Activated naive CD4-positive, alpha-beta T cell treated with anti-CD3 and anti-CD28 coated beads for 36 hours (primary cell): ENCODE measurements around the gene CUL5. TPM values are rescaled to one million over a fixed set of nuclear protein-coding genes. Genes with fewer than 3 reads are reported as not detected.
"Not testable (repeated sequence)": the region's sequence is repeated elsewhere in the genome, so short reads cannot be mapped to it uniquely, and the experiment has no call there.

Source experiments
- CTCF ChIA-PET: fragments of 350-600 bp; sonication (Branson Sonifier 250); formaldehyde crosslinking; loops from one replicate; lab custom pipeline; 2021; ENCODE audit warnings: antibody characterized with exemption; lab: Charles Lee
- DNase-seq: peaks from one replicate; pipeline ENCODE4 v3.0.0-alpha.2; 2020
- H3K27ac Mint-ChIP-seq: one replicate; pipeline ENCODE4 v1.8.0; 2021; ENCODE audit warnings: mild to moderate bottlenecking, mixed read lengths
- H3K27me3 Mint-ChIP-seq: one replicate; pipeline ENCODE4 v1.8.0; 2021; ENCODE audit warnings: low read depth, mixed read lengths
- H3K36me3 Mint-ChIP-seq: one replicate; pipeline ENCODE4 v1.8.0; 2021; ENCODE audit warnings: low read depth, mixed read lengths
- H3K4me1 Mint-ChIP-seq: one replicate; pipeline ENCODE4 v1.8.0; 2021; ENCODE audit warnings: low read depth, mixed read lengths
- H3K4me3 Mint-ChIP-seq: one replicate; pipeline ENCODE4 v1.8.0; 2021; ENCODE audit warnings: mild to moderate bottlenecking, moderate library complexity, mixed read lengths
- H3K9me3 Mint-ChIP-seq: one replicate; pipeline ENCODE4 v1.8.0; 2021; ENCODE audit warnings: mixed read lengths
- intact Hi-C: fragments of 100-400 bp; cut with micrococcal nuclease; formaldehyde crosslinking; loops from one replicate; pipeline ENCODE4 v1.15.1; 2023
- total RNA-seq, 2 experiments: library from RNA; stranded (reverse); gene quantifications; one replicate each; pipeline ENCODE4 v1.2.3, GENCODE V29; 2021

The CUL5 gene
- total RNA-seq, 2 experiments from 2014 or later, result 25.9 to 26.2 TPM

- no peak overlapping the region for H3K4me3 Mint-ChIP-seq
- H3K9me3 Mint-ChIP-seq, result peaks cover 4% of the 10 kb centered on the region
- peaks cover 15% of the 10 kb centered on the region for H3K36me3 Mint-ChIP-seq
- intact Hi-C loops, result no loop called here
- no peak for DNase-seq
- CTCF ChIA-PET, result interaction anchor here (0.7 to 0.8 kb wide), 2 partner anchors 10 to 827 kb away, joined by 4 to 5 read pairs; no protein-coding TSS in a partner anchor
- no peak overlapping the region for H3K27ac Mint-ChIP-seq
- no peaks in the 10 kb centered on the region for H3K27me3 Mint-ChIP-seq
- peaks cover 39% of the 10 kb centered on the region for H3K4me1 Mint-ChIP-seq
Observed at GRCh38 chr11:108027057-108027456, 18.4 kb downstream of the CUL5 start.

- intact Hi-C loops, H3K27ac Mint-ChIP-seq, DNase-seq, CTCF ChIA-PET, H3K4me3 Mint-ChIP-seq, H3K27me3 Mint-ChIP-seq, H3K9me3 Mint-ChIP-seq: not testable (repeated sequence)
- Mint-ChIP-seq H3K36me3 (peaks cover 20% of the 10 kb centered on the region), H3K4me1 (peaks cover 41% of the 10 kb centered on the region)
Observed at GRCh38 chr11:108028822-108029441, 20.2 kb downstream of the CUL5 start.

GRCh38 chr11:108031604-108032003 is 22.9 kb downstream of the CUL5 start:
- DNase-seq, H3K9me3 Mint-ChIP-seq, H3K27ac Mint-ChIP-seq, CTCF ChIA-PET, intact Hi-C loops, H3K4me3 Mint-ChIP-seq, H3K27me3 Mint-ChIP-seq: not testable (repeated sequence)
- Mint-ChIP-seq H3K36me3 (peaks cover 27% of the 10 kb centered on the region), H3K4me1 (peaks cover 20% of the 10 kb centered on the region)

- DNase-seq, result no peak
- Mint-ChIP-seq H3K27ac (no peak overlapping the region), H3K4me3 (no peak overlapping the region), H3K9me3 (peaks cover 4% of the 10 kb centered on the region), H3K4me1 (peaks cover 17% of the 10 kb centered on the region), H3K27me3 (no peaks in the 10 kb centered on the region), H3K36me3 (peaks cover 27% of the 10 kb centered on the region)
- CTCF ChIA-PET, result no interaction called here
- intact Hi-C loops, result no loop called here
Observed at GRCh38 chr11:108032800-108033199, 24.1 kb downstream of the CUL5 start.

- Mint-ChIP-seq H3K36me3 (peaks cover 27% of the 10 kb centered on the region), H3K27ac (no peak overlapping the region), H3K4me3 (no peak overlapping the region), H3K9me3 (peaks cover 4% of the 10 kb centered on the region), H3K27me3 (no peaks in the 10 kb centered on the region), H3K4me1 (peaks cover 16% of the 10 kb centered on the region)
- intact Hi-C loops, result no loop called here
- no peak for DNase-seq
- CTCF ChIA-PET, result no interaction called here
Observed at GRCh38 chr11:108034034-108034433, 25.3 kb downstream of the CUL5 start.

- CTCF ChIA-PET, result no interaction called here
- intact Hi-C loops, result no loop called here
- peaks cover 32% of the 10 kb centered on the region for H3K36me3 Mint-ChIP-seq
- H3K4me3 Mint-ChIP-seq, result no peak overlapping the region
- H3K27ac Mint-ChIP-seq, result no peak overlapping the region
- H3K9me3 Mint-ChIP-seq, result peaks cover 4% of the 10 kb centered on the region
- no peaks in the 10 kb centered on the region for H3K27me3 Mint-ChIP-seq
- no peak for DNase-seq
- peaks cover 18% of the 10 kb centered on the region for H3K4me1 Mint-ChIP-seq
Observed at GRCh38 chr11:108034952-108035351, 26.3 kb downstream of the CUL5 start.

GRCh38 chr11:108035690-108036089 is 27.0 kb downstream of the CUL5 start:
- H3K4me1 Mint-ChIP-seq, result peaks cover 18% of the 10 kb centered on the region
- H3K4me3 Mint-ChIP-seq, result no peak overlapping the region
- peaks cover 4% of the 10 kb centered on the region for H3K9me3 Mint-ChIP-seq
- intact Hi-C loops, result no loop called here
- no peak overlapping the region for H3K27ac Mint-ChIP-seq
- H3K36me3 Mint-ChIP-seq, result peaks cover 32% of the 10 kb centered on the region
- DNase-seq, result no peak
- no peaks in the 10 kb centered on the region for H3K27me3 Mint-ChIP-seq
- CTCF ChIA-PET, result no interaction called here

- no peak for DNase-seq
- Mint-ChIP-seq H3K27ac (no peak overlapping the region), H3K36me3 (peaks cover 20% of the 10 kb centered on the region), H3K4me1 (peaks cover 13% of the 10 kb centered on the region), H3K9me3 (no peaks in the 10 kb centered on the region), H3K4me3 (no peak overlapping the region), H3K27me3 (no peaks in the 10 kb centered on the region)
- CTCF ChIA-PET, result interaction anchor here (0.8 to 1.1 kb wide), 2 partner anchors 19 to 27 kb away, joined by 3 to 4 read pairs; no protein-coding TSS in a partner anchor
- intact Hi-C loops, result no loop called here
Observed at GRCh38 chr11:108037211-108037610, 28.5 kb downstream of the CUL5 start.

GRCh38 chr11:108037636-108038035 is 28.9 kb downstream of the CUL5 start:
- CTCF ChIA-PET, result interaction anchor here (0.6 to 1.1 kb wide), 3 partner anchors 20 to 59 kb away, joined by 3 to 4 read pairs (median 3); no protein-coding TSS in a partner anchor
- no peaks in the 10 kb centered on the region for H3K27me3 Mint-ChIP-seq
- no peak for DNase-seq
- no peak overlapping the region for H3K4me3 Mint-ChIP-seq
- intact Hi-C loops, result no loop called here
- H3K9me3 Mint-ChIP-seq, result no peaks in the 10 kb centered on the region
- peaks cover 9% of the 10 kb centered on the region for H3K4me1 Mint-ChIP-seq
- H3K27ac Mint-ChIP-seq, result no peak overlapping the region
- peaks cover 18% of the 10 kb centered on the region for H3K36me3 Mint-ChIP-seq

GRCh38 chr11:108048269-108048668 is 39.6 kb downstream of the CUL5 start:
- Mint-ChIP-seq H3K27ac (no peak overlapping the region), H3K27me3 (no peaks in the 10 kb centered on the region), H3K4me3 (no peak overlapping the region), H3K9me3 (no peaks in the 10 kb centered on the region), H3K36me3 (peaks cover 14% of the 10 kb centered on the region), H3K4me1 (peaks cover 6% of the 10 kb centered on the region)
- CTCF ChIA-PET, result no interaction called here
- intact Hi-C loops, result no loop called here
- DNase-seq, result no peak

- Mint-ChIP-seq H3K36me3 (peaks cover 28% of the 10 kb centered on the region), H3K4me1 (no peaks in the 10 kb centered on the region), H3K4me3 (no peak overlapping the region)
Observed at GRCh38 chr11:108062336-108062735, 53.6 kb downstream of the CUL5 start.

GRCh38 chr11:108063410-108063809 is 54.7 kb downstream of the CUL5 start:
- Mint-ChIP-seq H3K4me3 (no peak overlapping the region), H3K36me3 (peaks cover 25% of the 10 kb centered on the region), H3K4me1 (no peaks in the 10 kb centered on the region), H3K27me3 (no peaks in the 10 kb centered on the region), H3K9me3 (no peaks in the 10 kb centered on the region), H3K27ac (no peak overlapping the region)
- intact Hi-C loops, result no loop called here
- CTCF ChIA-PET, result interaction anchor here (0.6 to 1.1 kb wide), 2 partner anchors 14 to 282 kb away, joined by 3 read pairs; no protein-coding TSS in a partner anchor
- no peak for DNase-seq

More at GRCh38 chr11:108062336-108062735, 53.6 kb downstream of the CUL5 start:
- intact Hi-C loops, result no loop called here
- Mint-ChIP-seq H3K9me3 (no peaks in the 10 kb centered on the region), H3K27ac (no peak overlapping the region), H3K27me3 (no peaks in the 10 kb centered on the region)
- CTCF ChIA-PET, result no interaction called here
- DNase-seq, result no peak

- Mint-ChIP-seq H3K27ac (no peak overlapping the region), H3K27me3 (no peaks in the 10 kb centered on the region), H3K9me3 (no peaks in the 10 kb centered on the region), H3K36me3 (peaks cover 11% of the 10 kb centered on the region), H3K4me3 (no peak overlapping the region), H3K4me1 (peaks cover 17% of the 10 kb centered on the region)
- intact Hi-C loops, result loop anchor here (2.0 kb wide), 1 partner anchor 61 kb away; the partner anchor contains the start of gene CUL5
- no peak for DNase-seq
- CTCF ChIA-PET, result interaction anchor here (1.9 kb wide), 1 partner anchor 14 kb away, joined by 6 read pairs; no protein-coding TSS in a partner anchor
Observed at GRCh38 chr11:108069947-108070346, 61.2 kb downstream of the CUL5 start.
